C4-2B (cell line): Measurements from ENCODE around the gene GTF2IRD1.
"Not testable (repeated sequence)": the region's sequence is repeated elsewhere in the genome, so short reads cannot be mapped to it uniquely, and the experiment has no call there.

Source experiments
- H3K27ac ChIP-seq: fragments of 450-650 bp; 2 replicates; pipeline ENCODE4 v1.5.1; 2017
- ZFX ChIP-seq: fragments of 450-650 bp; IDR thresholded peaks from 2 replicates; pipeline ENCODE4 v1.6.1; 2017
- TF ChIP-seq, protein P1 (sequence below): fragments of 450-650 bp; conservative IDR thresholded peaks from 2 replicates; pipeline ENCODE4 v1.5.1; 2017; ENCODE audit warnings: mild to moderate bottlenecking

GTF2IRD1 gene

DNA sequence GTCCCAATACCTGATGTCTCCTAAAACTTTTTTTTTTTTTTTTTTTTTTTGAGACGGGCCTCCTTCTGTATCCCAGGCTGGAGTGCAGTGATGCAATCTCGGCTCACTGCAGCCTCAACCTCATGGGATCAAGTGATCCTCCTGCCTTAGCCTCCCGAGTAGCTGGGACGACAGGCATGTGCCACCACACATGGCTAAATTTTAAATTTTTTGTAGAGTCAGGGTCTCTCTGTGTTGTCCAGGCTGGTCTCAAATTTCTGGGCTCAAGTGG lies 28.4 kb downstream of the GTF2IRD1 start:
- H3K27ac ChIP-seq = no peak overlapping the region
- TF ChIP-seq ZFX = no peak
- TF ChIP-seq, protein P1, sequence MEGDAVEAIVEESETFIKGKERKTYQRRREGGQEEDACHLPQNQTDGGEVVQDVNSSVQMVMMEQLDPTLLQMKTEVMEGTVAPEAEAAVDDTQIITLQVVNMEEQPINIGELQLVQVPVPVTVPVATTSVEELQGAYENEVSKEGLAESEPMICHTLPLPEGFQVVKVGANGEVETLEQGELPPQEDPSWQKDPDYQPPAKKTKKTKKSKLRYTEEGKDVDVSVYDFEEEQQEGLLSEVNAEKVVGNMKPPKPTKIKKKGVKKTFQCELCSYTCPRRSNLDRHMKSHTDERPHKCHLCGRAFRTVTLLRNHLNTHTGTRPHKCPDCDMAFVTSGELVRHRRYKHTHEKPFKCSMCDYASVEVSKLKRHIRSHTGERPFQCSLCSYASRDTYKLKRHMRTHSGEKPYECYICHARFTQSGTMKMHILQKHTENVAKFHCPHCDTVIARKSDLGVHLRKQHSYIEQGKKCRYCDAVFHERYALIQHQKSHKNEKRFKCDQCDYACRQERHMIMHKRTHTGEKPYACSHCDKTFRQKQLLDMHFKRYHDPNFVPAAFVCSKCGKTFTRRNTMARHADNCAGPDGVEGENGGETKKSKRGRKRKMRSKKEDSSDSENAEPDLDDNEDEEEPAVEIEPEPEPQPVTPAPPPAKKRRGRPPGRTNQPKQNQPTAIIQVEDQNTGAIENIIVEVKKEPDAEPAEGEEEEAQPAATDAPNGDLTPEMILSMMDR = no peak

DNA sequence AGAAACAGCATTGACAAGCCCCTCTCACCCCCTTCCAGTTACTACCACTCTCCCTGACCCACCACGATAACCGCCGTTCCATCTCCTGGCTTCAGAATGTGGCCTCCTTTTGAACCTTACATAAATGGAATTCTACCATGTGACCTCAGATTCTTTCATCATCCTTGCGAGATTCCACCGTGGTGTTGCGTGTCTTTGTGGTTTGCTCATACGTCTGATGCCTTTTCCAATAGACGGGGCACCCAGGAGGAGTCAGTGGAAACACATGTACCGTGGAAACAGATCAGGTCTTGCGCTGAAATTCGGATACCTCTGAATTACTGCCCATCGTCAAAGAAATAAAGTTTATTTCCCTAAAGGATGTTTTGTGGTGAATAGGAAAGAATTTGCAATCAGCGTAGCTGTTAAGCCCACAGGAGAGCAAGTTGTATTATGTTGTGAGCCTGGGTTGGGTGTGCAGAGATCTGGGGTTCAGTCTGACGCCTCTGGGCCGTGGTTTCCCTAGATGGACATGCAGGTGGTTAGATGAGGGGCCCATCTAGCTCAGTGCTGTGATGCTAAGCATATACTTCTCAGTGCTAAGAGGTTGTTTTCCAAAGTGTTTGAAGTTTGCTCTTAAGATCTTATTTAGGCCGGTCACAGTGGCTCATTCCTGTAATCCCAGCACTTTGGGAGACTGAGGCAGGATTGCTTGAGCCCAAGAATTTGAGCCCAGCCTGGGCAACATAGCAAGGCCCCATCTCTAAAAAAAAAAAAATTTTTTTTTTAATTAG lies 29.1 kb downstream of the GTF2IRD1 start:
- H3K27ac ChIP-seq = no peak overlapping the region
- TF ChIP-seq, protein P1 = no peak
- TF ChIP-seq ZFX = no peak

DNA sequence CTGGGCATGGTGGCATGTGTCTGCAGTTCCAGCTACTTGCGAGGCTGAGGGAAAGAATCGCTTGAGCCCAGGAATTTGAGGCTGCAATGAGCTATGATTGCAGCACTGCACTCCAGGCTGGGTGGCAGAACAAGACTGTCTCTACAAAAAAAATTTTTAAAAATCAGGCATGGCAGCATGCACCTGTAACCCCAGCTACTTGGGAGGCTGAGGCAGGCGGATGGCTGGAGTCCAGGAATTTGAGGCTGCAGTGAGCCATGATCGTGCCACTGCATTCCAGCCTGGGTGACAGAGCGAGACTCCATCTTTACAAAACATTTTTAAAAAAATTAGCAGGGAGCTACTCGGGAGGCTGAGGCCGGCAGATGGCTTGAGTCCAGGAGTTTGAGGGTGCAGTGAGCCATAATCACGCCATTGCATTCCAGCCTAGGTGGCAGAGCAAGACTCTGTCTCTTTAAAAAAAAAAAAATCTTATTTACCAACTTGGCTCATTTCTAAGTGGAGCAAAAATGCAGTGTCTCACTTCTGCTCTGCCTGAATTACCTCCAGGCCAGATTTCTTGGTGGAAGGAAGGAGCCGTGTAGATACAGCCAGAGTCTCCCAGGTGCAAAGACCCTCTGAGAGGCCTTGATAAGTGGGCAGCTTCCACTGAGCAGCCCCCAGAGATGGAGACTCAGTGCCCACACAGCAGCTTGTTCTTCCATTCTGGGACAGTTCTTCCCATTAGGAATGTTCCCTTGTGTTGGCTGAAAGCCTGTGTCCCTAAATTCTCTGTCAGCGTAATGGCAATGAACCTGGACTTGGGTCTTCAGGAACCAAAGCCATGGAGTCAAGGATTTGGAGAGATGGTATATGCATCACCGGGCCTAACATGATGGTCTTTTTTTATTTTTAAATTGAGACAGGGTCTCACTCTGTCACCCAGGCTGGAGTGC lies 30.0 kb downstream of the GTF2IRD1 start:
- H3K27ac ChIP-seq = no peak overlapping the region
- TF ChIP-seq, protein P1 = no peak
- no peak for TF ChIP-seq ZFX

DNA sequence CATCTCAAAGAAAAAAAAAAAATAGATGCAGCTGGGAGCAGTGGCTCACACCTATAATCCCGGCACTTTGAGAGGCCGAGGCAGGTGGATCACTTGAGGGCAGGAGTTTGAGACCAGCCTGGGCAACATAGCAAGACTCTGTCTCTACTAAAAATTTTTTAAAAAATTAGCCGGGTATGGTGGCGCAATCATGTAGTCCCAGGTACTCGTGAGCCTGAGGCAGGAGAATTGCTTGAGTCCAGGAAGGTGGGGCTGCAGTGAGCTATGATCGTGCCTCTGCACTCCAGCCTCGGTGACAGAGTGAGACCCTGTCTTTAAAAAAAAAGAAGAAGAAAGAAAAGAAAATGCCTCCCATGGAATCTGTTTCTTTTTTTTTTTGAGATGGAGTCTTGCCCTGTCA lies 31.9 kb downstream of the GTF2IRD1 start:
- TF ChIP-seq, protein P1 = no peak
- no peak for TF ChIP-seq ZFX
- no peak overlapping the region for H3K27ac ChIP-seq

DNA sequence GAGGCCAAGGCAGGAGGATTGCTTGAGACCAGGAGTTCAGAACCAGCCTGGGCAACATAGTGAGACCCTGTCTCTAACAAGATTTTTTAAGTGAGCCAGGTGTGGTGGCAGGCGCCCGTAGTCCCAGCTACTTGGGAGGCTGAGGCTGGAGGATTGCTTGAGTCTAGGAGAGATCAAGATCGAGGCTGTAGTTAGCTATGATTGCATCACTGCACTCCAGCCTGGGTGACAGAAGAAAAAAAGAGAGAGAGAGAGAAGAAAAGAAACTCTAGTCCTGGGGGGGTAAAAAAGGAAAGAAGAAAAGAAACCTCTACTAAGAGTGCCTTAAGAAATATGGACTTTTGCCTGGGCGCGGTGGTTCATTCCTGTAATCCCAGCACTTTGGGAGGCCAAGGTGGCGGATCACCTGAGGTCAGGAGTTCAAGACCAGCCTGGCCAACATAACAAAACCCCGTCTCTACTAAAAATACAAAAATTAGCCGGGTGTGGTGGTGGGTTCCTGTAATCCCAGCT lies 34.9 kb downstream of the GTF2IRD1 start:
- not testable (repeated sequence) for H3K27ac ChIP-seq

DNA sequence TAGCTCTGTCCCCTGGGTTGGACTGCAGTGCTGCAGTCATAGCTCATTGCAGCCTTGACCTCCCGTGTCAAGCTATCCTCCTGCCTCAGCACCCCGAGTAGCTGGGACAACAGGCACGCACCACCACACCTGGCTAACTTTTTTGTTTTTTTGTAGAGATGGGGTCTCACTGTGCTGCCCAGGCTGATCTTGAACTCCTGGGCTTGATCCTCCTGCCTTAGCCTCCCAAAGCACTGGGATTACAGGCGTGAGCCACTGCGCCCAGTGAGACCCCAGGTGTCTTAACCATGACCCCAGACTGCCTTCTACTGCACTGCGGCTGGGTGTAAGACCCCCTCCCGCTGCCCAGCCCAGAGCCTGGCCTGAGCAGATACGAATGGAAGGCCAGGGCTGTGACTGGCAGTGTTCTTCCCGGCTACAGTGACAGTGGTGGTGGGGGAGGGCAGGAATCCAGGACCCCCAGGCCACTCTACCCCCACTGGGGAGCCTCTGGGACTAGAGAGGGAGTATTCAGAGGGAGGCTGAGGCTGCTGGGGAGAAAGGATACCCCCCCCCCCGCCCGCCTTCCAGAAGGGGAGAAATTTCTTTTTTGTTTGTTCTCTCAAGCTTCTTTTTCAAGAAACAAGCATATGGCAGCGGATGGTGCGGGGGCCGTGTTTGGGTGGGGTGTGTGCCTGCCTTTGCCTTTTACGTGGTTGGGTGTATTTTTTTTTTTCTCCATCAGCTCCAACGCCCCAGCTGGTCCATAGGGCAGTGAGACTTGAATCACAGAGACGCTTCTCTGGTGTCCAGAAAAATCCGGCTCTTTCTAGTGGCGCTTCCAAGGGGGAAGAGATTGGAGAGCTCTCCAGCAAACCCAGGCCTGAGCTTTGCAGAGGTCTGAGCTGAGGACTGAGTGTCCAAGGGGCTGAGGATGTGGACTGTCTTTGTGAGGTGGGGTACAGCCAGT lies 36.6 kb downstream of the GTF2IRD1 start:
- no peak for TF ChIP-seq ZFX
- TF ChIP-seq, protein P1 = no peak
- H3K27ac ChIP-seq = no peak overlapping the region

DNA sequence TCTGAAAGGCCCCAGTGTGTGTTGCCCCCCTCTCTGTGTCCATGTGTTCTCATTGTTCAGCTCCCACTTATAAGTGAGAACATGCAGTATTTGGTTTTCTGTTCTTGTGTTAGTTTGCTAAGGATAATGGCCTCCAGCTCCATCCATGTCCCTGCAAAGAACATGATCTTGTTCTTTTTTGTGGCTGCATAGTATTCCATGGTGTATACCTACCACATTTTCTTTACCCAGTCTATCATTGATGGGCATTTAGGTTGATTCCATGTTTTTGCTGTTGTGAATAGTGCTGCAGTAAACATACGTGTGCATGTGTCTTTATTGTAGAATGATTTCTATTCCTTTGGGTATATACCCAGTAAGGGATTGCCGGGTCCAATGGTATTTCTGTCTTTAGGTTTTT lies 37.8 kb downstream of the GTF2IRD1 start:
- not testable (repeated sequence) for H3K27ac ChIP-seq
